ENCODE measurements around the gene NMRAL1.

NMRAL1 gene

GRCh38 chr16:4465977-4466779 lies 8.2 kb downstream of the NMRAL1 start:
- H3K79me2 ChIP-seq (ENCODE audit: insufficient read depth, low read length) = no peaks in the 10 kb centered on the region
- no peak overlapping the region for H3K9ac ChIP-seq (ENCODE audit: low read length)
- H3K9me3 ChIP-seq (ENCODE audit: low read length) = no peaks in the 10 kb centered on the region
- no peak overlapping the region for H3K4me2 ChIP-seq (ENCODE audit: low read length)
- no peaks in the 10 kb centered on the region for H3F3A ChIP-seq (ENCODE audit: insufficient read depth, low read length)
- H3K36me3 ChIP-seq (ENCODE audit: insufficient read depth, low read length) = peaks cover 71% of the 10 kb centered on the region
- H3K4me1 ChIP-seq (ENCODE audit: insufficient read depth, low read length, severe bottlenecking) = no peaks in the 10 kb centered on the region
- no peaks in the 10 kb centered on the region for H3K9me2 ChIP-seq (ENCODE audit: low read depth, low read length)
- H4K20me1 ChIP-seq (ENCODE audit: insufficient read depth, low read length) = no peaks in the 10 kb centered on the region
- no peak for TF ChIP-seq EZH2 (IDR thresholded peaks at IDR 0.05; ENCODE audit: borderline replicate concordance, low read length)
- no peak for TF ChIP-seq CTCF (IDR thresholded peaks at IDR 0.05; ENCODE audit: low read length)
- H3K27ac ChIP-seq (ENCODE audit: low read depth, low read length, poor library complexity, severe bottlenecking) = no peak overlapping the region
- no peak overlapping the region for H2AFZ ChIP-seq (ENCODE audit: low read length)
- no peaks in the 10 kb centered on the region for H3K27me3 ChIP-seq (ENCODE audit: insufficient read depth, low read length)
- no peak overlapping the region for H3K4me3 ChIP-seq (ENCODE audit: low read depth, low read length, poor library complexity, severe bottlenecking)

GRCh38 chr16:4463522-4464163 lies 10.8 kb downstream of the NMRAL1 start:
- no peaks in the 10 kb centered on the region for H3K27me3 ChIP-seq (ENCODE audit: insufficient read depth, low read length)
- H3K9ac ChIP-seq (ENCODE audit: low read length) = no peak overlapping the region

More at GRCh38 chr16:4463522-4464163, 10.8 kb downstream of the NMRAL1 start:
- no peak overlapping the region for H3K27ac ChIP-seq (ENCODE audit: low read depth, low read length, poor library complexity, severe bottlenecking)
- H3F3A ChIP-seq (ENCODE audit: insufficient read depth, low read length) = no peaks in the 10 kb centered on the region
- no peaks in the 10 kb centered on the region for H3K9me3 ChIP-seq (ENCODE audit: low read length)
- peaks cover 68% of the 10 kb centered on the region for H3K36me3 ChIP-seq (ENCODE audit: insufficient read depth, low read length)
- no peaks in the 10 kb centered on the region for H4K20me1 ChIP-seq (ENCODE audit: insufficient read depth, low read length)
- no peaks in the 10 kb centered on the region for H3K9me2 ChIP-seq (ENCODE audit: low read depth, low read length)
- TF ChIP-seq CTCF (IDR thresholded peaks at IDR 0.05; ENCODE audit: low read length) (no peak), EZH2 (IDR thresholded peaks at IDR 0.05; ENCODE audit: borderline replicate concordance, low read length) (no peak)
- H3K4me2 ChIP-seq (ENCODE audit: low read length) = no peak overlapping the region
- no peak overlapping the region for H3K4me3 ChIP-seq (ENCODE audit: low read depth, low read length, poor library complexity, severe bottlenecking)
- H2AFZ ChIP-seq (ENCODE audit: low read length) = no peak overlapping the region
- H3K79me2 ChIP-seq (ENCODE audit: insufficient read depth, low read length) = no peaks in the 10 kb centered on the region
- H3K4me1 ChIP-seq (ENCODE audit: insufficient read depth, low read length, severe bottlenecking) = no peaks in the 10 kb centered on the region

Data from OCI-LY1 (cell line).